ENCODE results near the gene PRR12. TPM values are rescaled to one million over a fixed set of nuclear protein-coding genes. Genes with fewer than 3 reads are reported as not detected.
A peak's percentile ranks its signal among the peaks of the same experiment; 100 is the strongest.

The PRR12 gene
- total and polyA plus RNA-seq, 4 experiments from 2014 or later, result 1.2 to 65.1 (median 64.6) TPM; not detected in 1

DNA sequence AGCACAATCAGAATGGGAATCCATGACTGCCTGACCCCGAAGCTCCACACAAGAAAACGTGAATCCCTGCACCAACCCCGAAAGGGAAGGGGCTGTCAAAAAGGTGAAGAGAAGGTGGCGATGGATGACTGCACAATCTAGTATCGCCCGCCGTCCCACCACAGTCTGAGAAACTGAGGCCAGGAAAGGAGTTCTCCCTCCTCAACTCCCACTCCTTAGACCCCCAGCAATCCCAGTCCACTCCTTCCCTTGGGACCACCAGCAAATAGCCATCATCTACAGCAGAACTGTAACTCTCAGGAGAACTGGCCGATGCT, 11.1 kb upstream of the PRR12 start:
- peaks cover 9% of the 10 kb centered on the region for H3K36me3 ChIP-seq (ENCODE audit: insufficient read depth, low read length)
- Mint-ChIP-seq H3K4me3 (peak overlapping the region; percentile 90 to 97 (median 94)), H3K4me1 (peaks cover 21 to 40% (median 28%) of the 10 kb centered on the region in 4 donors), H3K27me3 (no peaks in the 10 kb centered on the region), H3K27ac (peak overlapping the region; percentile 85 to 96 (median 94)), H3K36me3 (peaks cover 0 to 21% of the 10 kb centered on the region in 2 donors), H3K9me3 (no peaks in the 10 kb centered on the region)
- ChIA-PET CTCF (ENCODE audit: partially characterized antibody) (interaction anchor here (0.5 to 2.8 kb wide), 13 partner anchors 10 to 119 kb away, joined by 3 to 25 read pairs (median 5); partner anchors contain the start of genes PRMT1, RRAS and SCAF1), POLR2A (ENCODE audit: partially characterized antibody) (interaction anchor here (0.6 to 4.4 kb wide), 23 partner anchors 10 to 621 kb away, joined by 3 to 116 read pairs (median 4); partner anchors contain the start of genes AKT1S1, BCL2L12, FCGRT and FLT3LG)
- H3K4me1 ChIP-seq (ENCODE audit: insufficient read depth, low read length), result peaks cover 31% of the 10 kb centered on the region
- peak overlapping the region; percentile 80 for H3K27ac ChIP-seq (ENCODE audit: low read depth, low read length)
- intact Hi-C loops (cut with micrococcal nuclease), result loop anchor here (1.0 kb wide), 3 partner anchors 10 to 97 kb away; partner anchors contain the start of genes PRMT1 and RRAS
- no peaks in the 10 kb centered on the region for H3K9me3 ChIP-seq (ENCODE audit: control insufficient read depth in 1 of 2, low read length in 2 of 2)
- H3K27me3 ChIP-seq (ENCODE audit: insufficient read depth, low read length), result no peaks in the 10 kb centered on the region
- DNase-seq, result no peak
- peak overlapping the region; percentile 54 to 99 for H3K4me3 ChIP-seq (ENCODE audit: low read length in 2 of 2)

DNA sequence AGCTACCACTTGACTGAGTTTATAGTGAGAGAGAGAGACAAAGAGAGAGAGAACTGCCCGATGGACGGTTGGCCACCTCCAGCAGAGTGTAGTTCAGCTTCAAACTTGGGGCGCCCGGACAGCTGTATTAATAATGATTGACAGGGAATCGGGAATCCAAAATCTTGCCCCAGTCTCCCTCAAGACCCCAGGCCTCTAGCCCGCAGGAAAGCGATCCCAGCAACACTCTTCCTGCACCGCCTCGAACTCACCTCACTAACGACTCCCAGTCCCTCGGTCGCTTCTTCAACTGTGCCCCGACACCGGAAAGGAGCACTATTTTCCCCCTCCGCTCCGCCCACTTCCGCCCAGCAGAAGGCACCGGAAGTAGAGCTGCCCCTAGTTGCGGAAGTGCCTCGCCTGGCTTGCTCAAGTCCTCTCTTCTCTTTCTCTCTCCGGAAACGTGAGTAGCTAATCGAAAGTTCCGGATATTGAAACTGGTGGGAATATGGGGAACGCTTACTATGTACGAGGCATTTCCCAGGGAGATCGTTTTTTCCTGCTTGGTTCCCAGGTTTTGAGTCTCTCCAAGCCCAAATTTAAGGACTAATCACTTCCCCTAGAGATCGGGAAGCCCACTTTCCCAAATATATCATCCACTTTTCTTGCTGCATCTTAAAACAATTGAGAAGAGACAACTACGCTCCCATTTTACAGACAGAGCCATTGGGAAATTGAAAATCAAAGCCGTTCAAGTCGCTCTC, 10.5 kb upstream of the PRR12 start, which contains the start of gene NOSIP:
Gene NOSIP (minus strand): TSS at position 293 of the 743 bp plus-strand sequence. CDS start 19,865 bp downstream, outside the sequence.
- peak; percentile 94 to 97 (median 95) for DNase-seq
- H3K9me3 Mint-ChIP-seq, result no peaks in the 10 kb centered on the region

GRCh38 chr19:49581007-49581508, 9.9 kb upstream of the PRR12 start, which contains the start of gene PRRG2:
Gene PRRG2, plus strand, starts transcription at chr19:49581316. Its CDS starts 1,904 bp downstream, at chr19:49583220.
- H3K36me3 Mint-ChIP-seq, result peaks cover 0 to 14% of the 10 kb centered on the region in 2 donors
- Histone ChIP-seq H3K36me3 (ENCODE audit: insufficient read depth, low read length) (peaks cover 2% of the 10 kb centered on the region), H3K27me3 (ENCODE audit: insufficient read depth, low read length) (no peaks in the 10 kb centered on the region), H3K27ac (ENCODE audit: low read depth, low read length) (peak within 1 kb of the TSS; percentile 80), H3K4me3 (ENCODE audit: low read length in 2 of 2) (peak within 1 kb of the TSS; percentile 54 to 99), H3K4me1 (ENCODE audit: insufficient read depth, low read length) (peaks cover 31% of the 10 kb centered on the region), H3K9me3 (ENCODE audit: control insufficient read depth in 1 of 2, low read length in 2 of 2) (no peaks in the 10 kb centered on the region)
- ChIA-PET POLR2A (ENCODE audit: partially characterized antibody) (interaction anchor here (1.0 to 4.4 kb wide), 15 partner anchors 11 to 270 kb away, joined by 3 to 116 read pairs (median 5); partner anchors contain the start of genes ALDH16A1, BCL2L12, FLT3LG and IRF3), CTCF (ENCODE audit: partially characterized antibody) (interaction anchor here (0.6 to 2.8 kb wide), 9 partner anchors 9 to 95 kb away, joined by 3 to 25 read pairs (median 5); partner anchors contain the start of genes PRMT1, RRAS and SCAF1)
- no peaks in the 10 kb centered on the region for H3K27me3 Mint-ChIP-seq
- peaks cover 21 to 40% (median 28%) of the 10 kb centered on the region in 4 donors for H3K4me1 Mint-ChIP-seq
- no peaks in the 10 kb centered on the region for H3K9me3 Mint-ChIP-seq
- peak within 1 kb of the TSS; percentile 90 to 97 (median 94) for H3K4me3 Mint-ChIP-seq
- peak within 1 kb of the TSS; percentile 85 to 96 (median 94) for H3K27ac Mint-ChIP-seq
- intact Hi-C loops (cut with micrococcal nuclease), result no loop called here
- DNase-seq, result no peak

More for the DNA sequence above, 10.5 kb upstream of the PRR12 start, which contains the start of gene NOSIP:
- CTCF ChIA-PET (ENCODE audit: partially characterized antibody), result interaction anchor here (0.5 to 2.8 kb wide), 13 partner anchors 10 to 118 kb away, joined by 3 to 25 read pairs (median 5); partner anchors contain the start of genes PRMT1, RRAS and SCAF1
- Histone ChIP-seq H3K36me3 (ENCODE audit: insufficient read depth, low read length) (peaks cover 4% of the 10 kb centered on the region), H3K9me3 (ENCODE audit: control insufficient read depth in 1 of 2, low read length in 2 of 2) (no peaks in the 10 kb centered on the region), H3K27me3 (ENCODE audit: insufficient read depth, low read length) (no peaks in the 10 kb centered on the region), H3K4me3 (ENCODE audit: low read length in 2 of 2) (peak within 1 kb of the TSS; percentile 54 to 99), H3K4me1 (ENCODE audit: insufficient read depth, low read length) (peaks cover 31% of the 10 kb centered on the region), H3K27ac (ENCODE audit: low read depth, low read length) (peak within 1 kb of the TSS; percentile 80)
- intact Hi-C loops (cut with micrococcal nuclease), result loop anchor here (1.0 kb wide), 3 partner anchors 10 to 97 kb away; partner anchors contain the start of genes PRMT1 and RRAS
- H3K27ac Mint-ChIP-seq, result peak within 1 kb of the TSS; percentile 85 to 96 (median 94)
- peaks cover 21 to 40% (median 28%) of the 10 kb centered on the region in 4 donors for H3K4me1 Mint-ChIP-seq
- H3K36me3 Mint-ChIP-seq, result peaks cover 0 to 17% of the 10 kb centered on the region in 2 donors
- POLR2A ChIA-PET (ENCODE audit: partially characterized antibody), result interaction anchor here (0.6 to 4.4 kb wide), 24 partner anchors 10 to 621 kb away, joined by 3 to 116 read pairs (median 4); partner anchors contain the start of genes AKT1S1, ALDH16A1, BCL2L12 and FCGRT
- peak within 1 kb of the TSS; percentile 90 to 97 (median 94) for H3K4me3 Mint-ChIP-seq
- H3K27me3 Mint-ChIP-seq, result no peaks in the 10 kb centered on the region

GRCh38 chr19:49583239-49583638, 7.7 kb upstream of the PRR12 start:
- no peaks in the 10 kb centered on the region for H3K9me3 ChIP-seq (ENCODE audit: control insufficient read depth in 1 of 2, low read length in 2 of 2)
- H3K27ac ChIP-seq (ENCODE audit: low read depth, low read length), result no peak overlapping the region
- H3K27me3 Mint-ChIP-seq, result no peaks in the 10 kb centered on the region
- H3K4me1 Mint-ChIP-seq, result peaks cover 17 to 26% (median 21%) of the 10 kb centered on the region in 4 donors
- DNase-seq, result no peak
- H3K4me1 ChIP-seq (ENCODE audit: insufficient read depth, low read length), result peaks cover 25% of the 10 kb centered on the region
- no peaks in the 10 kb centered on the region for H3K27me3 ChIP-seq (ENCODE audit: insufficient read depth, low read length)
- ChIA-PET POLR2A (ENCODE audit: partially characterized antibody) (interaction anchor here (1.5 kb wide), 1 partner anchor 57 kb away, joined by 3 read pairs; the partner anchor contains the start of gene RRAS), CTCF (ENCODE audit: partially characterized antibody) (interaction anchor here (1.1 to 1.3 kb wide), 2 partner anchors 12 to 14 kb away, joined by 3 read pairs; no protein-coding TSS in a partner anchor)
- H3K36me3 Mint-ChIP-seq, result peaks cover 0 to 6% of the 10 kb centered on the region in 2 donors
- H3K36me3 ChIP-seq (ENCODE audit: insufficient read depth, low read length), result no peaks in the 10 kb centered on the region
- H3K9me3 Mint-ChIP-seq, result no peaks in the 10 kb centered on the region
- H3K4me3 Mint-ChIP-seq, result no peak overlapping the region
- H3K27ac Mint-ChIP-seq, result no peak overlapping the region
- no peak overlapping the region for H3K4me3 ChIP-seq (ENCODE audit: low read length in 2 of 2)
- intact Hi-C loops (cut with micrococcal nuclease), result no loop called here

DNA sequence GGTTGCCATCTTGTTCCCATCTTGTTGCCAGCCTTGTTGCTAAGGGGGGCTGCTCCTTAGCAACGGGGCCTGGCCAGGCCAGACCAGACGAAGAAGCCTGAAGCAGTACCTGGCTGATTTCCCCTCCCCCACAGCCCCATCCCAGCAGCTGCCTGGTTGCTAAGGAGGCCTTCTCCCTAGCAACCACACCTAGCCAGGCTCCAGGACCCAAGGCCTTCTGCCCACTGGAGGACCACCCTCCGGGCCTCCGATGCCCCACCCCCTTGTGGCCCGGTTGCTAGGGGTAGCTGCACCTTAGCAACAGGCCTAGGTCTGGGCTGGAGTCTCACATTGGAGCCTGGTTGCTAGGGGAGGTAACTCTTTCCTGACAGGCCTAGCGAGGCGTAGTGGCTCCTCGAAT, 6.0 kb upstream of the PRR12 start:
- H3K27me3 Mint-ChIP-seq, result no peaks in the 10 kb centered on the region
- peaks cover 0 to 4% of the 10 kb centered on the region in 2 donors for H3K36me3 Mint-ChIP-seq
- no peaks in the 10 kb centered on the region for H3K9me3 Mint-ChIP-seq
- H3K4me3 Mint-ChIP-seq, result no peak overlapping the region
- no peak overlapping the region for H3K4me3 ChIP-seq (ENCODE audit: low read length in 2 of 2)
- H3K9me3 ChIP-seq (ENCODE audit: control insufficient read depth in 1 of 2, low read length in 2 of 2), result no peaks in the 10 kb centered on the region
- ChIA-PET POLR2A (ENCODE audit: partially characterized antibody) (no interaction called here), CTCF (ENCODE audit: partially characterized antibody) (no interaction called here)
- peaks cover 13 to 22% (median 16%) of the 10 kb centered on the region in 4 donors for H3K4me1 Mint-ChIP-seq
- H3K27me3 ChIP-seq (ENCODE audit: insufficient read depth, low read length), result no peaks in the 10 kb centered on the region
- peak overlapping the region in 1 of 7 donors; percentile 16 for H3K27ac Mint-ChIP-seq
- no peak overlapping the region for H3K27ac ChIP-seq (ENCODE audit: low read depth, low read length)
- H3K4me1 ChIP-seq (ENCODE audit: insufficient read depth, low read length), result peaks cover 7% of the 10 kb centered on the region
- no peak for DNase-seq
- intact Hi-C loops (cut with micrococcal nuclease), result no loop called here
- no peaks in the 10 kb centered on the region for H3K36me3 ChIP-seq (ENCODE audit: insufficient read depth, low read length)

GRCh38 chr19:49587227-49587626, 3.8 kb upstream of the PRR12 start:
- Mint-ChIP-seq H3K4me3 (no peak overlapping the region), H3K9me3 (no peaks in the 10 kb centered on the region), H3K27me3 (no peaks in the 10 kb centered on the region), H3K36me3 (peaks cover 0 to 7% of the 10 kb centered on the region in 2 donors), H3K27ac (no peak overlapping the region), H3K4me1 (peaks cover 7 to 27% (median 11%) of the 10 kb centered on the region in 4 donors)
- no peak overlapping the region for H3K4me3 ChIP-seq (ENCODE audit: low read length in 2 of 2)
- ChIA-PET POLR2A (ENCODE audit: partially characterized antibody) (interaction anchor here (0.6 to 2.5 kb wide), 4 partner anchors 89 to 705 kb away, joined by 3 to 7 read pairs (median 4); partner anchors contain the start of gene PRMT1), CTCF (ENCODE audit: partially characterized antibody) (interaction anchor here (0.7 to 0.9 kb wide), 2 partner anchors 85 to 91 kb away, joined by 3 to 4 read pairs; no protein-coding TSS in a partner anchor)
- no peak overlapping the region for H3K27ac ChIP-seq (ENCODE audit: low read depth, low read length)
- no peaks in the 10 kb centered on the region for H3K36me3 ChIP-seq (ENCODE audit: insufficient read depth, low read length)
- H3K9me3 ChIP-seq (ENCODE audit: control insufficient read depth in 1 of 2, low read length in 2 of 2), result no peaks in the 10 kb centered on the region
- DNase-seq, result no peak
- intact Hi-C loops (cut with micrococcal nuclease), result no loop called here
- H3K4me1 ChIP-seq (ENCODE audit: insufficient read depth, low read length), result peaks cover 2% of the 10 kb centered on the region
- no peaks in the 10 kb centered on the region for H3K27me3 ChIP-seq (ENCODE audit: insufficient read depth, low read length)

Measured in CD4-positive, alpha-beta memory T cell (primary cell).